HG02970 (cell line): Measurements from ENCODE around the gene SPIC.

Experiments
- ATAC-seq: cut with Tn5 transposase; IDR thresholded peaks from one replicate; pipeline ENCODE4 v1.9.1; 2021; ENCODE audit warnings: mild to moderate bottlenecking, moderate library complexity, moderate number of reproducible peaks; ENCODE audit not compliant: unreplicated experiment, low FRiP score

Gene SPIC

DNA sequence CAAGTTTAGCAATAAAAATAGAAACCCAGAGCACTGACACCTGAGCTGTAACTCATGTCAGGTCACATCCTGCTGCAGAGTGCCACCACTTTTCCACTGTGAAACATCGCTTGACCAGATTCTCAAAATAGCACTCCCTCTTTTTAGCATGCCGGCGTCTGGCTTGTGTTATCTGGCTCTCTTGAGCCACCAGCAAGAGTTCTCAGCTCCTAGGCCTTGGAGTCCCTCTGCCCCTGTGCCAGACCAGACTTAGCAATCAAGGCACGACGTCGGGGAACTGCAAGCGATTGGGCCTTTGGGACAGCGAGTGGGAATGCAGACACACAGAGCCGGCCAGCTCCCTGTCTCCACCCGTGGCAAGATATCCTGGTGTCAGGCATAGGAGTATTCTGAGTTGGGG lies 52.5 kb downstream of the SPIC start:
- ATAC-seq: no peak

DNA sequence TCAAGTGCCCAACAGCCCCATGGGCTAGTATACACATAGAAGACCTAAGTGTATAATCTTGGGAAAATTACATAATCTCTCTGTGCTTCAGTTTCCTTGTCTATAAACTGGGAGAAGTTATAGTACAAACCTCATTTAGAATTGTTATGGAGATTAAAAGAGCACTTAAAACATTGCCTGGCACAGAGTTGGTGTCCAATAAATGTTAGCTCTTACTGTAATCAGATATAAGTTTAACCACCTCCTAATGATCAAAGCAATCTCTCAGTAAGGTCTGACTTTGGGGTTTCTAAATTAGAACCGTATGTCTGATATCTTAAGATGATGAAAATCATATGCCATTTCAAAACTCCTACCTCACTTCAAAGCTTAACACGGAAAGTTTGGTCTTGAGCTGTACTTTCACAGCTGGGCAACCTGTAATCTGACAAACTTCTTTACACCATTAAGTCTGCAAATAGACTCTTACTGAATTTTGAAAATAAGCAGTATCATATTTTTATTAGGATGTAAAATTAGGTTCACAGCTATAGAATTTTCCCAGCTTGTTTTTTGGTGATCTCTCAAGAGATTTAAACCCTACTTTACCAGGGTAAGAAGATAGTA lies 61.0 kb downstream of the SPIC start:
- no peak for ATAC-seq
